Fibroblast of skin of left quadriceps (primary cell): ENCODE data around the gene HTR3D.
"Not testable (repeated sequence)": the region's sequence is repeated elsewhere in the genome, so short reads cannot be mapped to it uniquely, and the experiment has no call there.

Source experiments
- DNase-seq, 2 experiments: peaks; one replicate each; pipeline ENCODE4 v3.0.0-alpha.2; 2013; ENCODE audit warnings: low read depth in 2 of 2

The HTR3D gene

GRCh38 chr3:184016169-184016570, 15.4 kb upstream of the HTR3D start:
- DNase-seq, result no peak

- DNase-seq, result peak; percentile 16 to 26
Observed at GRCh38 chr3:184016811-184017671, 14.5 kb upstream of the HTR3D start.

- peak; percentile 84 to 86 for DNase-seq
Observed at GRCh38 chr3:184017672-184018423, 13.7 kb upstream of the HTR3D start, which contains the start of gene ABCC5. Gene ABCC5 (minus strand): TSS chr3:184017884. CDS start chr3:184014392, 3,492 bp downstream.

GRCh38 chr3:184018424-184018973, 13.0 kb upstream of the HTR3D start:
- no peak for DNase-seq

- DNase-seq, result no peak
Observed at GRCh38 chr3:184022323-184022722, 9.2 kb upstream of the HTR3D start.

GRCh38 chr3:184025256-184025655, 6.3 kb upstream of the HTR3D start:
- DNase-seq, result not testable (repeated sequence)

GRCh38 chr3:184028275-184028890, 3.2 kb upstream of the HTR3D start:
- DNase-seq, result not testable (repeated sequence)

GRCh38 chr3:184029443-184029842, 2.1 kb upstream of the HTR3D start:
- DNase-seq, result no peak

GRCh38 chr3:184030536-184030935, 1.0 kb upstream of the HTR3D start:
- DNase-seq, result no peak

GRCh38 chr3:184037816-184038215, 6.3 kb downstream of the HTR3D start:
- no peak for DNase-seq

GRCh38 chr3:184038307-184038706, 6.8 kb downstream of the HTR3D start:
- DNase-seq, result not testable (repeated sequence)

- DNase-seq, result no peak
Observed at GRCh38 chr3:184039414-184039813, 7.9 kb downstream of the HTR3D start.

GRCh38 chr3:184040010-184040409, 8.5 kb downstream of the HTR3D start:
- no peak for DNase-seq

GRCh38 chr3:184042617-184043016, 11.1 kb downstream of the HTR3D start:
- no peak for DNase-seq

GRCh38 chr3:184045995-184046394, 14.5 kb downstream of the HTR3D start:
- no peak for DNase-seq

GRCh38 chr3:184050217-184050847, 18.8 kb downstream of the HTR3D start:
- no peak for DNase-seq

- no peak for DNase-seq
Observed at GRCh38 chr3:184052767-184053166, 21.2 kb downstream of the HTR3D start, which contains the start of gene HTR3C. Gene HTR3C (plus strand): TSS chr3:184053047. CDS start chr3:184053081, 34 bp downstream.

- DNase-seq, result peak; percentile 25 to 27
Observed at GRCh38 chr3:184058029-184058428, 26.5 kb downstream of the HTR3D start.

- no peak for DNase-seq
Observed at GRCh38 chr3:184059424-184059823, 27.9 kb downstream of the HTR3D start.

- DNase-seq, result no peak
Observed at GRCh38 chr3:184062637-184063036, 31.1 kb downstream of the HTR3D start.

GRCh38 chr3:184066211-184066610, 34.7 kb downstream of the HTR3D start:
- DNase-seq, result no peak
